Transverse colon (tissue), 4 donors: ENCODE results near the gene HBG2. TPM values are rescaled to one million over a fixed set of nuclear protein-coding genes. Genes with fewer than 3 reads are reported as not detected.

ENCODE experiments used
- DNase-seq: peaks from one replicate; pipeline ENCODE4 v3.0.0-alpha.2; 2019
- H3K27ac ChIP-seq, 4 donors: fragments of 200-600 bp; sonication (generic); 2 replicates each; pipeline ENCODE4 v1.5.1; 2016 to 2018; ENCODE audit warnings: inconsistent platforms in 4 of 4
- H3K27me3 ChIP-seq: fragments of 200-600 bp; sonication (generic); 2 replicates; pipeline ENCODE4 v1.5.1; 2017; ENCODE audit warnings: inconsistent platforms
- H3K36me3 ChIP-seq, 4 donors: fragments of 200-600 bp; sonication (generic); 2 replicates each; pipeline ENCODE4 v1.5.1; 2017 to 2019; ENCODE audit warnings: inconsistent platforms in 4 of 4
- H3K4me1 ChIP-seq, 4 donors: fragments of 200-600 bp; sonication (generic); 2 replicates each; pipeline ENCODE4 v1.5.1; 2017 to 2020; ENCODE audit warnings: inconsistent platforms in 4 of 4
- H3K4me3 ChIP-seq, 4 donors: fragments of 200-600 bp; sonication (generic); 1 replicate in 1 of 4; 2 replicates in 3 of 4; pipeline versions ENCODE4 v1.5.1 to v1.6.1; 2017 to 2019; ENCODE audit warnings: inconsistent platforms in 4 of 4
- H3K9me3 ChIP-seq, 2 donors: fragments of 200-600 bp; sonication (generic); 2 replicates each; pipeline ENCODE4 v1.5.1; 2017 to 2019; ENCODE audit warnings: inconsistent platforms in 2 of 2
- CTCF ChIP-seq, 5 experiments: fragments of 200-600 bp in 3 of 5; fragments of 450-650 bp in 2 of 5; sonication (generic) in 3 of 5; IDR thresholded peaks; 1 replicate in 2 of 5; 2 replicates in 3 of 5; pipeline ENCODE4 v1.5.1; 2016 to 2017; ENCODE audit warnings: antibody characterized with exemption in 5 of 5, inconsistent platforms in 3 of 5, mild to moderate bottlenecking in 2 of 5, moderate library complexity in 1 of 5
- EP300 ChIP-seq: sonication (generic); formaldehyde crosslinking; IDR thresholded peaks from one replicate; pipeline ENCODE4 v1.6.1; 2017; ENCODE audit warnings: antibody characterized with exemption, low read depth
- POLR2A ChIP-seq: fragments of 450-650 bp; IDR thresholded peaks from one replicate; pipeline ENCODE4 v1.6.1; 2016; ENCODE audit warnings: antibody characterized with exemption, mild to moderate bottlenecking, moderate library complexity
- POLR2AphosphoS5 ChIP-seq, 3 donors: sonication (generic); formaldehyde crosslinking; IDR thresholded peaks; one replicate each; pipeline ENCODE4 v1.6.1; 2016; ENCODE audit warnings: antibody characterized with exemption in 3 of 3
- WGBS, 2 donors: methylation state at CpG; one replicate each; pipeline ENCODE4 v1.1.5; 2018; ENCODE audit warnings: low coverage in 1 of 2; 5-methylcytosine and 5-hydroxymethylcytosine counted together
- in situ Hi-C, 4 donors: fragments of 200-750 bp; cut with MboI; loops; one replicate each; pipeline versions ENCODE4 v1.15.0 to v1.15.1; 2017; ENCODE audit warnings: low sequenced_read_pairs in 3 of 4, low pct_ligation_motif_present in 1 of 4, low pct_unique_long_range_greater_than_20kb in 1 of 4
- intact Hi-C: fragments of 100-400 bp; cut with DNase I; formaldehyde crosslinking; loops from one replicate; pipeline ENCODE4 v1.15.1; 2023; ENCODE audit warnings: low total_unique reads
- total RNA-seq, 4 donors: library from RNA; depleted of rRNA; stranded (reverse); fragments of >200 nt; gene quantifications; one replicate each; pipeline ENCODE4 v1.1.0, GENCODE V29; 2016

Gene HBG2
- total RNA-seq, 4 donors from 2014 or later: not detected

DNA sequence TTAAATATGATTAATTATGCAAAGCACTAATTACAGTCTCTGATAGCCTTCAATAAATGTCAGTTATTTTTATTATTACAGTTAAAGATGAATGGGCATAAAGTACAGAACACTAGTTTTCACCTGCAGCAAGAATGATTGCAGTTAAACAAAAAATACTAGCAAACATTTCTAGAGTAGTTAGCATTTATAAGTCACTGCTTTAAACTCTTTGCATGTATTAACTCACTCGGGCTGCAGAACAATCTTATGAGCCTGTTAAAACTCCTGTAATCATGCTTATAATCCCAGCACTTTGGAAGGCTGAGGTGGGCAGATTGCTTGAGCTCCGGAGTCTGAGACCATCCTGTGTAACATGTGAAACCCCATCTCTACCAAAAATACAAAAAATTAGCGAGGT lies 32.3 kb upstream of the HBG2 start:
- no peak for DNase-seq
- no peak overlapping the region for H3K4me3 ChIP-seq
- TF ChIP-seq POLR2AphosphoS5 (IDR thresholded peaks at IDR 0.05) (no peak), POLR2A (no peak), EP300 (no peak), CTCF (IDR thresholded peaks at IDR 0.05) (no peak)
- H3K4me1 ChIP-seq: no peaks in the 10 kb centered on the region
- H3K36me3 ChIP-seq: no peaks in the 10 kb centered on the region
- WGBS, 2 donors: 48 to 65% methylated on average over 3 of the region's 3 CpGs
- H3K9me3 ChIP-seq: no peaks in the 10 kb centered on the region
- intact Hi-C loops (no loop called here), in situ Hi-C loops (no loop called here)
- no peak overlapping the region for H3K27ac ChIP-seq
- no peaks in the 10 kb centered on the region for H3K27me3 ChIP-seq

GRCh38 chr11:5286351-5286750 lies 31.8 kb upstream of the HBG2 start:
- in situ Hi-C loops: no loop called here
- H3K4me3 ChIP-seq: no peak overlapping the region
- H3K27ac ChIP-seq: no peak overlapping the region
- H3K36me3 ChIP-seq: no peaks in the 10 kb centered on the region
- H3K4me1 ChIP-seq: no peaks in the 10 kb centered on the region
- intact Hi-C loops: no loop called here
- DNase-seq: no peak
- WGBS, 2 donors: 13 to 26% methylated on average over 1 of the region's 1 CpG
- no peaks in the 10 kb centered on the region for H3K27me3 ChIP-seq
- TF ChIP-seq POLR2A (no peak), POLR2AphosphoS5 (IDR thresholded peaks at IDR 0.05) (no peak), EP300 (no peak), CTCF (IDR thresholded peaks at IDR 0.05) (no peak)
- H3K9me3 ChIP-seq: no peaks in the 10 kb centered on the region

DNA sequence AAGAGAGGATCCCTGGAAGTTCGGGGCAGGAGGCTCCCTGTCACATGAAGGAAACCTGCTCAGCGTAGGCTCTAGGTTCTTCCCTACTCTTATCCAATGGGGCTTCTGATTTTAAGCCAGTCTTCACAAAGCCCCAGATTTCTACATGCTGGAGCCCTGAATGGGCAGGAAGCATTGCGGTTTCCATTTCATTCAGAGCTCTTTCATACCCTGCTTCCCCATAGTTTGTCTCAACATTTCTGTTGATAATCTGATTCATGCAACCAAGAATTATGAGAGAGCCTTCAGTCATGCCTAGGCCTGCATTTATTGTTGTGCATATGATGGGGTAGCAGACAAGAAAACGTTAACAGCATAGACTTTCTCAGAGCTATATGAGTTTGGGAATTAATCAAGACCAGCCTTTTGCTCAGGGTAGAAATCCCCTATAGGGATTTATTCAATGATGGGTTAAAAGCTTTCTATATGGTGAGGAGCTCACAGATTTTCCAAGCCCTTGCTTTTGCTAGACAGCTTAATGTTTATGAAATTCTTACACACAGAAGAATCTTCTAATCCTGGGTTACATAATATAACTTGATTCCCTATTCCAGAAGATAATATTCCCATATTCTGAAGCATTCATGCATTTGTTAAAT lies 31.2 kb upstream of the HBG2 start:
- Histone ChIP-seq H3K27ac (no peak overlapping the region), H3K36me3 (no peaks in the 10 kb centered on the region), H3K4me1 (peaks cover 0 to 2% (median 0%) of the 10 kb centered on the region in 4 donors), H3K9me3 (no peaks in the 10 kb centered on the region), H3K4me3 (no peak overlapping the region), H3K27me3 (no peaks in the 10 kb centered on the region)
- intact Hi-C loops: no loop called here
- in situ Hi-C loops: no loop called here
- WGBS, 2 donors: 81 to 85% methylated on average over 2 to 4 of the region's 4 CpGs
- TF ChIP-seq POLR2A: no peak
- TF ChIP-seq POLR2AphosphoS5 (IDR thresholded peaks at IDR 0.05): no peak
- TF ChIP-seq CTCF (IDR thresholded peaks at IDR 0.05): no peak
- TF ChIP-seq EP300: no peak
- DNase-seq: no peak

- intact Hi-C loops: no loop called here
- TF ChIP-seq POLR2AphosphoS5 (IDR thresholded peaks at IDR 0.05) (no peak), EP300 (no peak), CTCF (IDR thresholded peaks at IDR 0.05) (no peak), POLR2A (no peak)
- no peaks in the 10 kb centered on the region for H3K9me3 ChIP-seq
- in situ Hi-C loops: no loop called here
- DNase-seq: no peak
- WGBS, 2 donors: 75 to 100% methylated on average over 1 to 2 of the region's 2 CpGs
- no peak overlapping the region for H3K27ac ChIP-seq
- no peak overlapping the region for H3K4me3 ChIP-seq
- no peaks in the 10 kb centered on the region for H3K27me3 ChIP-seq
- H3K4me1 ChIP-seq: peaks cover 0 to 4% (median 0%) of the 10 kb centered on the region in 4 donors
- no peaks in the 10 kb centered on the region for H3K36me3 ChIP-seq
These were observed 30.1 kb upstream of the HBG2 start for GRCh38 chr11:5284637-5285036.
